Measurements from ENCODE around the gene LRIT1. TPM values are rescaled to one million over a fixed set of nuclear protein-coding genes. Genes with fewer than 3 reads are reported as not detected.

Gene LRIT1
- total RNA-seq, 3 donors from 2014 or later (not counting 1 experiment from before 2014, with no cell fraction given): not detected

- DNase-seq (no peak), ATAC-seq (no peak)
- H3K9me3 Mint-ChIP-seq: no peaks in the 10 kb centered on the region
- H3K27ac ChIP-seq (ENCODE audit: low read length): no peak overlapping the region
- H3K27ac Mint-ChIP-seq: no peak overlapping the region
- H3K36me3 ChIP-seq (ENCODE audit: control insufficient read depth, insufficient read depth, low read length): no peaks in the 10 kb centered on the region
- intact Hi-C loops (cut with micrococcal nuclease): loop anchor here (5.0 kb wide), 2 partner anchors 67 to 87 kb away; no protein-coding TSS in a partner anchor
- H3K4me3 ChIP-seq (ENCODE audit: low read length): no peak overlapping the region
- H3K36me3 Mint-ChIP-seq: no peaks in the 10 kb centered on the region
- peaks cover 5% of the 10 kb centered on the region for H3K4me1 ChIP-seq (ENCODE audit: control insufficient read depth, insufficient read depth, low read length)
- TF ChIP-seq CTCF (IDR thresholded peaks at IDR 0.05): no peak
- WGBS (ENCODE audit: insufficient coverage): 87% methylated on average over 4 of the region's 4 CpGs
- H3K27me3 Mint-ChIP-seq (ENCODE audit: low read depth in 2 of 2): peaks cover 25 to 33% of the 10 kb centered on the region in 2 donors
- peaks cover 12 to 16% of the 10 kb centered on the region in 2 donors for H3K4me1 Mint-ChIP-seq
- no peak overlapping the region for H3K4me3 Mint-ChIP-seq
- no peaks in the 10 kb centered on the region for H3K27me3 ChIP-seq (ENCODE audit: control insufficient read depth, insufficient read depth, low read length)
- no peaks in the 10 kb centered on the region for H3K9me3 ChIP-seq (ENCODE audit: control insufficient read depth, insufficient read depth, low read length)
Observed at GRCh38 chr10:84265418-84265817, 24.1 kb upstream of the LRIT1 start.

GRCh38 chr10:84264611-84265141 lies 23.3 kb upstream of the LRIT1 start:
- H3K36me3 ChIP-seq (ENCODE audit: control insufficient read depth, insufficient read depth, low read length): no peaks in the 10 kb centered on the region
- peaks cover 5% of the 10 kb centered on the region for H3K4me1 ChIP-seq (ENCODE audit: control insufficient read depth, insufficient read depth, low read length)
- peak; percentile 97 for TF ChIP-seq CTCF (IDR thresholded peaks at IDR 0.05)
- H3K27ac ChIP-seq (ENCODE audit: low read length): no peak overlapping the region
- intact Hi-C loops (cut with micrococcal nuclease): loop anchor here (1.0 to 5.0 kb wide), 3 partner anchors 68 to 273 kb away; no protein-coding TSS in a partner anchor
- H3K4me3 ChIP-seq (ENCODE audit: low read length): no peak overlapping the region
- no peaks in the 10 kb centered on the region for H3K27me3 ChIP-seq (ENCODE audit: control insufficient read depth, insufficient read depth, low read length)
- peaks cover 25 to 33% of the 10 kb centered on the region in 2 donors for H3K27me3 Mint-ChIP-seq (ENCODE audit: low read depth in 2 of 2)
- peak; percentile 62 to 85 for DNase-seq
- peaks cover 12 to 16% of the 10 kb centered on the region in 2 donors for H3K4me1 Mint-ChIP-seq
- no peak overlapping the region for H3K4me3 Mint-ChIP-seq
- WGBS (ENCODE audit: insufficient coverage): 10% methylated on average over 11 of the region's 11 CpGs
- no peaks in the 10 kb centered on the region for H3K9me3 Mint-ChIP-seq
- H3K27ac Mint-ChIP-seq: no peak overlapping the region
- peak; percentile 84 to 98 (median 96) for ATAC-seq
- H3K9me3 ChIP-seq (ENCODE audit: control insufficient read depth, insufficient read depth, low read length): no peaks in the 10 kb centered on the region
- no peaks in the 10 kb centered on the region for H3K36me3 Mint-ChIP-seq

- no peak for DNase-seq
- no peaks in the 10 kb centered on the region for H3K27me3 ChIP-seq (ENCODE audit: control insufficient read depth, insufficient read depth, low read length)
- Mint-ChIP-seq H3K36me3 (no peaks in the 10 kb centered on the region), H3K9me3 (no peaks in the 10 kb centered on the region), H3K4me1 (peaks cover 12 to 16% of the 10 kb centered on the region in 2 donors), H3K27me3 (ENCODE audit: low read depth in 2 of 2) (peaks cover 23 to 33% of the 10 kb centered on the region in 2 donors), H3K4me3 (no peak overlapping the region), H3K27ac (no peak overlapping the region)
- H3K27ac ChIP-seq (ENCODE audit: low read length): no peak overlapping the region
- 93% methylated on average over 5 of the region's 5 CpGs for WGBS (ENCODE audit: insufficient coverage)
- no peaks in the 10 kb centered on the region for H3K9me3 ChIP-seq (ENCODE audit: control insufficient read depth, insufficient read depth, low read length)
- no peaks in the 10 kb centered on the region for H3K36me3 ChIP-seq (ENCODE audit: control insufficient read depth, insufficient read depth, low read length)
- intact Hi-C loops (cut with micrococcal nuclease): loop anchor here (1.0 kb wide), 1 partner anchor 274 kb away; no protein-coding TSS in a partner anchor
- H3K4me1 ChIP-seq (ENCODE audit: control insufficient read depth, insufficient read depth, low read length): peaks cover 5% of the 10 kb centered on the region
- ATAC-seq: no peak
- no peak overlapping the region for H3K4me3 ChIP-seq (ENCODE audit: low read length)
- no peak for TF ChIP-seq CTCF (IDR thresholded peaks at IDR 0.05)
Observed at GRCh38 chr10:84263716-84264115, 22.4 kb upstream of the LRIT1 start.
